GM21367 (cell line): Measurements from ENCODE around the gene GFRA1.
"Not testable (repeated sequence)": the region's sequence is repeated elsewhere in the genome, so short reads cannot be mapped to it uniquely, and the experiment has no call there.

Experiments
- ATAC-seq: cut with Tn5 transposase; IDR thresholded peaks from one replicate; pipeline ENCODE4 v1.9.1; 2021; ENCODE audit not compliant: unreplicated experiment

GFRA1 gene

DNA sequence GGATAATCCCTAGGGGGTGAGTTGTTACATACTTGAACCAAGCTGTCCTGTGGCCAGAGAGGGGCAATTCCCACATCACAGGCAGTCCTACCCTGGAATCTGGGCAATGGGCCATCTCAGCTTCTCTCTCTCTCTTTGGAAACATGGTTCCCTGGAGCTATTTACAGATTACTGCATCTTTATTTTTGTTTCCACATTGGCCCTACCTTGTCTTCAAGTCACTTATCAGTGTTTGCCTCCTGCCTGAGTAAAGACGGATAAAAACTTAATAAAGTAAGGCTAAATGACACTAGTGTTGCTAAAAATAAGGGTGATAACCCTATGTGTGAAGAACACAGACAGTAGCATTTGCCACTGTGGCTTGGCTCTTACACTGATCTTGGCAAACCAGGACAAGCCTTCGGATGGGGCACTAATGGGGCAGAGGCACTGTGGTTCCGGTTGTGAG, 228.2 kb downstream of the GFRA1 start:
- no peak for ATAC-seq

- ATAC-seq, result no peak
Observed at GRCh38 chr10:116043861-116044260, 229.1 kb downstream of the GFRA1 start.

DNA sequence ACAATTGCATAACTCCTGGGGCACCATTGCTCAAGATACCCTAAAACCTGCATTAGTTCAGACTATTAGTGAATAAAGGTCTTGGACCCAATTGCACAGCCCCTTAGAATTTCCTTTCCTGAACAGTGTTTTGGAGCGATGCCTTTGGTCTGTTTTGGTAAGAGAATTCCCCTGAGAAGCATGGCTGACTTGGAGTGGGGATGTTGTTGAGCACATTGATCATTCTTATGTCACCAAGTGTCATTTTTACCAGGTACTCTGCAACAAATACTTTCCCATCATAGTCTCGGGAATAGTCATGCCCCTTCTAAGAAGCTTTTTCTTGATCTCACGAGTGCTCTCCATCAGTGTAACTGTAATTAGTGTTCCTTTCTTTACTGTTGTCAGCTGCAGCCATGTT, 229.7 kb downstream of the GFRA1 start:
- ATAC-seq, result no peak

- no peak for ATAC-seq
Observed at GRCh38 chr10:116041948-116042347, 231.1 kb downstream of the GFRA1 start.

DNA sequence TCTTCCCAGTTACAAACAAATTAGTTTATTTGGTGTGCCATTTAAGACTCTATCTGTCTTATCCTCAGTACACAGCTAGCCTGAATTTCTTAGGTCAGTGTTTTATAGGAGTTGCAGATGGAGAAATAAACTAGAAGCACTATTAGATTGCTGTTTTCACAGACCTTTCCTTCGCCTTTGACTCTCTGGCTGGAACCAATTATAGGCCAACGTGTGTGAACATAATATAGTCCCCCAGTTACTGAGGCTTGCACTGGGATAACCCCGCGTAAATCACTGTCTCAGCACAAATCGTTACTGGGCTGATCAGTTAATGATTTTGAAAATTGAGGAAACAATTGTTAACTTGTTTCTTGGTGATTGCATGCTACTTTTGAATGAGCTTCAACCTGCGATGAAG, 233.4 kb downstream of the GFRA1 start:
- ATAC-seq, result no peak

GRCh38 chr10:116038259-116038658, 234.7 kb downstream of the GFRA1 start:
- ATAC-seq, result no peak

GRCh38 chr10:116035406-116035805, 237.6 kb downstream of the GFRA1 start:
- not testable (repeated sequence) for ATAC-seq

DNA sequence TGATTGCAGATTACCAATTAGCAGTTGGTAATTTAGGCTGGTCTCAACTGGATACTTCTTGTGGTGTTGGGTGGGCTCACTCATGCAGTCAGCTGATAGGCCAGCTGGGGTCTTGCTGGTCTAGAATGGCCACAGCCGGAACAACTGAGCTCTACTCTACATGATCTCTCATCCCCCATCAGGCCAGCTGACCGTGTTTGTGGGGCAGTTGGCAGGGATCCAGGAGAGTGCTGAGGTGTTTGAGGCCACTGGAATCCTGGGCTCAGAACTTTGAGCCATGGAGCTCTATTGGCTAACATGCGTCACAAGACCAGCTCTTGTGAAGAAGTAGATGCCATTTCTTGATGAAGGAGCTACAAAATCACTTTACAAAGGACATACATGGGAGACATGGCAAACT, 242.4 kb downstream of the GFRA1 start:
- ATAC-seq, result no peak

DNA sequence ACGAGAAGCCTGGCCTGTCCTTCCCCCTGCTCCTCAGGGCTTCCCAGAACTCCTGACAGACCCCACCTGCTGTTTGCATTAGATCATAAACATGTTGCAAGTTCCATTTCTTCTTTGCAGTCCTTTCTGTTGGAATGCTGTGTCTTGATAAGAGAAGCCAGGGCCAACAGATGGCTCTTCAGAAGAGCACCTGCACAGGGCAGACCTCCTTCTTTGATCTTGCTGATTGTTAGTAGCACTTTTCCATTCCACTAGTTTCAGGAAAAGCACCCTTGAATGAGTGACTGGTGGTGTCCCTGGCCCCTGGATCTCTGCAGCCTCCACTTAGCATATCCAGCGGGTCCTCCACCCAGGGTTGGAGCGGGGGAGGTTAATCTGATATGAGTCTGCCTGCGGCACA, 243.2 kb downstream of the GFRA1 start:
- ATAC-seq, result no peak

GRCh38 chr10:116027355-116027754, 245.7 kb downstream of the GFRA1 start:
- no peak for ATAC-seq

DNA sequence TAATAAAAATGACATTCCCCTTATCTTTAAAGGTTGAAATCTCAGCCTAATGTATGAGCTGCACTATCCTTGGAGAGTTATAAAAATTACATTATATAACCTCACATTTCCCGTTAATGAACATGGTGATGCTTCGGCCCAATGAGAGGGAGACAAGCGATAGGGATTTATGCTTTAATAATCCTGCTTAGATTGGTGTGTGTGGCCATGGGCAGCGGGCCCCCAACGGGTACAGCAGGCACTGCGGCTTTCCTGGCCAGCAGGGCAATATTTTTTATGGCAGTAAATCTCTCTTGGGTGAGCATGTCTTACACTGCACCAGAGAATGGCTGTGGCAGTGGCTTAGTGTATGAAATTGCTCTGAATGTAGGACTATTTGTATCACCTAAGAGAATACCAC, 246.3 kb downstream of the GFRA1 start:
- no peak for ATAC-seq

DNA sequence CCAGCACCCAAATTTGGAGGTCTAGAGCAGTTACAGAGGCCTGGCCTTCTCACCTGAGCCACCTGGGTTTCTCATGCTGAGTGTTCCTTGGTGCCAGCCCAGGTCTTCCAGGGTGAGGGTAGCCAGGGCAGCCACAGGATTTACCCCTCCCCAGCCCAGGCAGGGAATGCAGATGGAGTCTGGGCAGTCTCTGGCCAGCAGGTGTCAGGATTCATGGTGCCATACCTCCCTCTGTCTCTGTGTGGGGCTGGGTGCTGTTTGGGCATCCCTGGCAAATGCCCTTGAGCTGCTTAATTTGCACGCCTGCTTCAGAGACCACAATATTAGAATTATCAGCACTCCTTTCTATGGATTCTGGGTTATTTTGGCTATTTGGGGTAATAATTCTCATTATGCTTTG, 246.7 kb downstream of the GFRA1 start:
- no peak for ATAC-seq

- ATAC-seq, result no peak
Observed at GRCh38 chr10:116024271-116024878, 248.6 kb downstream of the GFRA1 start.

DNA sequence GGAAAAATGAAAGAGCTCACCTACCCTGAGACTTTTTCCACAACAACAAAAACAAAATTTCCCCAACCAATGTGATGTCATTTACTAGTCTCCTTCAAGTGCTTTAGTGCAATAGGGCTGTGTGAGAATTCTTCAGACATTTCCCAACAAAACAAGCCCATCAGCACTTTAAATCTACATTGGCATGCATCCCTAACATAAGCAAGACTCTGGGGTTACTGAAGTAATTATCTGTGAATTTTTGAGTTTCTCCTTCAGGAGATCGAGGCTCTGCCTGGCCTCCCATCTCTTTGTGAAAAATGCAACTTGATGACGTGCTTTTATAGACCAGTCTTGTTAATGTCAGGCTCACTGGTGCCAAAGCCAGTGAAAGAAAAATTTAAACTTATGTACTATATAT, 255.6 kb downstream of the GFRA1 start:
- ATAC-seq, result no peak

DNA sequence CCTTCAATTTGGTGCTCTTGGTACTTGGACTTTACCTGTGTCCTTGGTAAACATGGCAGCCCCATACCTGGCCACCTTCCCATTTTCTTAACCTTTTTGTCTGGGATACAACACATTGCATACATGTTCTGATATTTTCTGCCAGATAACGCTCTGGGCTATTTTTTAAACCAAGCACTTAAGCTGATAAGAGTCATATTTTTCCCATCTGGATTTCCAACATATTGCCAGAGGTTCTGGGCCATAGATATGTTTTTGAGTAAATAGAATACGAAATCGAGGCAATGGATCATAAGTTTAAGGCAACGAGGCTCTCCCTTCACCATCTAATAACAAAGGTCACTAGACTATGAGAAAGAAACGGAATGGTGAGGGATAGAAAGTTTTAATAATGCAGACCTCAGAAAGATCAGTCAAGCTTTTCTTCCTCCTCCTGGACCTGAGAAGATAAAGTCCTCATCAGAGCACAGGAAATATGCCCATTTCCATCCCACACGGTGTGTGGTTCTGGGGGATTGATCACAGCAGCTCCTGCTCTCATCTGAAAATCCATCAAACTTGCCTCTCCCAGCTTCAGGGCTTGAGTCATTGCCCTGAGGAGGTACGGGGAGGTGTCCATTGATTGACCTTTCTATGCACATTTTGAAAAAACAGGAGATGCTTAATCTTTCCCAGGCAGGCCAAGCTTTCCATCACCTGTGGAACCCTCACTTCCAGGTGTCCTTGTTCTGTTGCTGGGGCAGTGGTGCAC, 257.2 kb downstream of the GFRA1 start:
- no peak for ATAC-seq

DNA sequence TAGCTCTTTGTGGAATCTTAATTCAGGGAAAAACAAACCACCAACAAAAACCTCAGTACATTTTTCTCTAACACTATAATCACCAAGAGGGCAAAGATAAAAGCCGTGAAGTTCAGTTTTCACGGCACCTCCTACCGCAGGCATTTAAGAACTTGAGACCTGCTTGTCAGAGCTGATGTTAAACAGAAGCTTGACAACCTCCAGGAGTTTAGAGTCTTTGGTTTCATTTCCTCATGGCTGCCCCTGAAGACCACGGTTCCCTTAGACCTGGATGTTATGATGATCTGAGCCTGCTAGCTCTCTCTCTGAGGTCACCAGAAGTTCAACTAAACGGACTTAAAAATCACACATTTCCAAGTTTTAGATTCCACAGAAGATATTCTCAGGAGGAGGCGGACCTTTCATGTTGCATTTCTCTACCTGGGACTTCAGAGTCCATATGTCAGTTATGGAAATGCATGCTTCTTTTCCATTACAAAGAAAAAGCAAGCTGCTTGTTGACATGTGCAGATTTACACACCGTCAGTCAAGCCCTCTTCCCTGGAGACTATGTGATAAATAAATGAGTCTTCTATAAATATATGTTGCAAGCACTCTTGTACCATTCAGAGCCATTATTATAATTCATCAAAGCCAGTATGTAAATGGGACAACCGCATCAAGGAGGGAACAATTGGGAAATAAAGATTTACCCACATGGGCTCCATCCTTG, 258.0 kb downstream of the GFRA1 start:
- no peak for ATAC-seq

- ATAC-seq, result no peak
Observed at GRCh38 chr10:116014326-116014725, 258.7 kb downstream of the GFRA1 start.

- no peak for ATAC-seq
Observed at GRCh38 chr10:116011929-116012328, 261.1 kb downstream of the GFRA1 start.

- ATAC-seq, result no peak
Observed at GRCh38 chr10:116007256-116007891, 265.6 kb downstream of the GFRA1 start.
